ENCODE results near the gene SC5D. TPM values are rescaled to one million over a fixed set of nuclear protein-coding genes. Genes with fewer than 3 reads are reported as not detected.
A peak's percentile ranks its signal among the peaks of the same experiment; 100 is the strongest.

The SC5D gene
- polyA plus RNA-seq, 4 donors = 17.8 to 54.1 (median 26.3) TPM

GRCh38 chr11:121274332-121274991 is 18.1 kb upstream of the SC5D start:
- no peak overlapping the region for H3K4me3 ChIP-seq (ENCODE audit: low read depth in 1 of 3, low read length in 3 of 3)
- WGBS, 3 donors = 81 to 85% (median 84%) methylated on average over 4 of the region's 4 CpGs

GRCh38 chr11:121281698-121282097 is 10.9 kb upstream of the SC5D start:
- no peaks in the 10 kb centered on the region for H3K4me1 ChIP-seq (ENCODE audit: control insufficient read depth in 3 of 3, insufficient read depth in 2 of 3, low read depth in 1 of 3, low read length in 2 of 3)
- H3K4me3 ChIP-seq (ENCODE audit: low read depth in 1 of 3, low read length in 3 of 3) = no peak overlapping the region
- peaks cover 0 to 7% (median 4%) of the 10 kb centered on the region in 3 donors for H3K27me3 ChIP-seq (ENCODE audit: control insufficient read depth in 3 of 3, insufficient read depth in 3 of 3, low read length in 3 of 3)
- no peaks in the 10 kb centered on the region for H3K36me3 ChIP-seq (ENCODE audit: control insufficient read depth in 3 of 3, insufficient read depth in 2 of 3, low read depth in 1 of 3, low read length in 3 of 3)
- peaks cover 0 to 21% of the 10 kb centered on the region in 2 donors for H3K9me3 ChIP-seq (ENCODE audit: control insufficient read depth in 2 of 2, insufficient read depth in 1 of 2, low read depth in 1 of 2, low read length in 1 of 2)
- WGBS, 3 donors = 87 to 94% (median 91%) methylated on average over 5 of the region's 5 CpGs
- DNase-seq (no peak), FAIRE-seq (no peak)
- no peak overlapping the region for H3K27ac ChIP-seq (ENCODE audit: low read depth in 1 of 3, low read length in 2 of 3)

More at GRCh38 chr11:121274332-121274991, 18.1 kb upstream of the SC5D start:
- peaks cover 0 to 5% (median 0%) of the 10 kb centered on the region in 3 donors for H3K27me3 ChIP-seq (ENCODE audit: control insufficient read depth in 3 of 3, insufficient read depth in 3 of 3, low read length in 3 of 3)
- H3K36me3 ChIP-seq (ENCODE audit: control insufficient read depth in 3 of 3, insufficient read depth in 2 of 3, low read depth in 1 of 3, low read length in 3 of 3) = no peaks in the 10 kb centered on the region
- no peaks in the 10 kb centered on the region for H3K4me1 ChIP-seq (ENCODE audit: control insufficient read depth in 3 of 3, insufficient read depth in 2 of 3, low read depth in 1 of 3, low read length in 2 of 3)
- FAIRE-seq (no peak), DNase-seq (no peak)
- H3K9me3 ChIP-seq (ENCODE audit: control insufficient read depth in 2 of 2, insufficient read depth in 1 of 2, low read depth in 1 of 2, low read length in 1 of 2) = no peaks in the 10 kb centered on the region
- H3K27ac ChIP-seq (ENCODE audit: low read depth in 1 of 3, low read length in 2 of 3) = no peak overlapping the region

GRCh38 chr11:121282386-121282785 is 10.2 kb upstream of the SC5D start:
- FAIRE-seq = no peak
- Histone ChIP-seq H3K36me3 (ENCODE audit: control insufficient read depth in 3 of 3, insufficient read depth in 2 of 3, low read depth in 1 of 3, low read length in 3 of 3) (no peaks in the 10 kb centered on the region), H3K9me3 (ENCODE audit: control insufficient read depth in 2 of 2, insufficient read depth in 1 of 2, low read depth in 1 of 2, low read length in 1 of 2) (peaks cover 0 to 21% of the 10 kb centered on the region in 2 donors), H3K4me1 (ENCODE audit: control insufficient read depth in 3 of 3, insufficient read depth in 2 of 3, low read depth in 1 of 3, low read length in 2 of 3) (no peaks in the 10 kb centered on the region), H3K4me3 (ENCODE audit: low read depth in 1 of 3, low read length in 3 of 3) (no peak overlapping the region), H3K27ac (ENCODE audit: low read depth in 1 of 3, low read length in 2 of 3) (no peak overlapping the region), H3K27me3 (ENCODE audit: control insufficient read depth in 3 of 3, insufficient read depth in 3 of 3, low read length in 3 of 3) (peaks cover 0 to 7% (median 4%) of the 10 kb centered on the region in 3 donors)
- DNase-seq = no peak
- 43 to 56% (median 53%) methylated on average over 4 of the region's 4 CpGs for WGBS, 3 donors

GRCh38 chr11:121282886-121283502 is 9.6 kb upstream of the SC5D start:
- FAIRE-seq = no peak
- Histone ChIP-seq H3K36me3 (ENCODE audit: control insufficient read depth in 3 of 3, insufficient read depth in 2 of 3, low read depth in 1 of 3, low read length in 3 of 3) (no peaks in the 10 kb centered on the region), H3K9me3 (ENCODE audit: control insufficient read depth in 2 of 2, insufficient read depth in 1 of 2, low read depth in 1 of 2, low read length in 1 of 2) (peaks cover 0 to 21% of the 10 kb centered on the region in 2 donors), H3K4me1 (ENCODE audit: control insufficient read depth in 3 of 3, insufficient read depth in 2 of 3, low read depth in 1 of 3, low read length in 2 of 3) (no peaks in the 10 kb centered on the region), H3K4me3 (ENCODE audit: low read depth in 1 of 3, low read length in 3 of 3) (no peak overlapping the region), H3K27ac (ENCODE audit: low read depth in 1 of 3, low read length in 2 of 3) (no peak overlapping the region), H3K27me3 (ENCODE audit: control insufficient read depth in 3 of 3, insufficient read depth in 3 of 3, low read length in 3 of 3) (peaks cover 0 to 7% (median 4%) of the 10 kb centered on the region in 3 donors)
- peak in 1 of 2 donors; percentile 10 for DNase-seq
- 79 to 86% (median 83%) methylated on average over 4 of the region's 4 CpGs for WGBS, 3 donors

GRCh38 chr11:121291319-121291718 is 1.3 kb upstream of the SC5D start:
- Histone ChIP-seq H3K27ac (ENCODE audit: low read depth in 1 of 3, low read length in 2 of 3) (no peak overlapping the region), H3K4me1 (ENCODE audit: control insufficient read depth in 3 of 3, insufficient read depth in 2 of 3, low read depth in 1 of 3, low read length in 2 of 3) (no peaks in the 10 kb centered on the region), H3K27me3 (ENCODE audit: control insufficient read depth in 3 of 3, insufficient read depth in 3 of 3, low read length in 3 of 3) (no peaks in the 10 kb centered on the region), H3K9me3 (ENCODE audit: control insufficient read depth in 2 of 2, insufficient read depth in 1 of 2, low read depth in 1 of 2, low read length in 1 of 2) (no peaks in the 10 kb centered on the region), H3K4me3 (ENCODE audit: low read depth in 1 of 3, low read length in 3 of 3) (no peak overlapping the region), H3K36me3 (ENCODE audit: control insufficient read depth in 3 of 3, insufficient read depth in 2 of 3, low read depth in 1 of 3, low read length in 3 of 3) (no peaks in the 10 kb centered on the region)
- DNase-seq = no peak
- no peak for FAIRE-seq
- 59 to 83% (median 78%) methylated on average over 3 of the region's 3 CpGs for WGBS, 3 donors

DNA sequence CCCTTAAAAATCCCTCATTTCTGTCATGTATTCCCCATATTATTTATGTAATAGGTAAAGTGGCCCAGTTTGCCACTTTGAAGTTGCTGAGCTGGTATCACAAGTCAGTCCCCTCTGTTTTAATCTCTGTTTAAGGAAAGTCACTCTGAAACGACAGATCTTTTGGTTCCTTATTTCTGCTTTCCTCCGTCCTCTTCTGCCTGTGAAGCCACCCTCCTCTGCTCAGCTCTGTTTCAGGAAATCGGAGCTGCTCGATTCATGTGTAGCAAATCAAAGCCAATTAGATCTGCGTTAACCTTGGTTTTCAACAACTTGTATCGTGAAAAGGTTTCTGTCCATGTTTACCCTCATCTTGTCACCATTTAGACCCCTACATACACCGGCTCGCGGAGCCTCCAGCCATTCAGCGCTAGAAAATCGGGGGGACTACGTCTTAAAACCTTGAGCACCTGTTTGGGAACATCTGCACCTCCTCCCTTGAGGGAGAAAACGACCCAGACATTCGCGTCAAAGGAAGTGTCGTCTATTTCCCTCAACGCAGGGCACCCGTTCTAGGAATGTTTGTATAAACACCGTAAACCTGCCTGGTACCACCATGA is 576 bp upstream of the SC5D start:
- Histone ChIP-seq H3K9me3 (ENCODE audit: control insufficient read depth in 2 of 2, insufficient read depth in 1 of 2, low read depth in 1 of 2, low read length in 1 of 2) (no peaks in the 10 kb centered on the region), H3K27ac (ENCODE audit: low read depth in 1 of 3, low read length in 2 of 3) (peak overlapping the region; percentile 50 to 97 (median 63)), H3K4me3 (ENCODE audit: low read depth in 1 of 3, low read length in 3 of 3) (peak overlapping the region; percentile 31 to 85 (median 62)), H3K27me3 (ENCODE audit: control insufficient read depth in 3 of 3, insufficient read depth in 3 of 3, low read length in 3 of 3) (no peaks in the 10 kb centered on the region), H3K36me3 (ENCODE audit: control insufficient read depth in 3 of 3, insufficient read depth in 2 of 3, low read depth in 1 of 3, low read length in 3 of 3) (no peaks in the 10 kb centered on the region), H3K4me1 (ENCODE audit: control insufficient read depth in 3 of 3, insufficient read depth in 2 of 3, low read depth in 1 of 3, low read length in 2 of 3) (no peaks in the 10 kb centered on the region)
- DNase-seq (peak in 1 of 2 donors; percentile 37), FAIRE-seq (no peak)
- 0 to 1% (median 0%) methylated on average over 19 of the region's 19 CpGs for WGBS, 3 donors

DNA sequence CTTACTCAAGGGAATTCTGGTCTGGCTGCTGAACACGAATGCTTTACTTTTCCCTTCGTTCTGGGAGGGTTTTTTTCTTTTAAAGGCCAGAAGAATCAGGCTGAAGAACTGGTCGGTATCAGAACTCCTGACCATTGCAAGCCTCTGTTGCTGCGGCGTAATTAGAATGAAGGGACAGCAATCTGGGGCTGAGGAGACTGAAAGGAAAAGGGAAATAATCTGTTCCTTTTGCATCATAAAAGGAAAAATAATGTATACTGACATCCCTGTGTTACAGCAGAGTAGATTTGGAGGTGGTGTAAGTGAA is 670 bp downstream of the SC5D start:
- Histone ChIP-seq H3K9me3 (ENCODE audit: control insufficient read depth in 2 of 2, insufficient read depth in 1 of 2, low read depth in 1 of 2, low read length in 1 of 2) (no peaks in the 10 kb centered on the region), H3K27me3 (ENCODE audit: control insufficient read depth in 3 of 3, insufficient read depth in 3 of 3, low read length in 3 of 3) (no peaks in the 10 kb centered on the region), H3K27ac (ENCODE audit: low read depth in 1 of 3, low read length in 2 of 3) (peak overlapping the region; percentile 79 to 97 (median 83)), H3K4me3 (ENCODE audit: low read depth in 1 of 3, low read length in 3 of 3) (peak overlapping the region; percentile 62 to 92 (median 85)), H3K36me3 (ENCODE audit: control insufficient read depth in 3 of 3, insufficient read depth in 2 of 3, low read depth in 1 of 3, low read length in 3 of 3) (no peaks in the 10 kb centered on the region), H3K4me1 (ENCODE audit: control insufficient read depth in 3 of 3, insufficient read depth in 2 of 3, low read depth in 1 of 3, low read length in 2 of 3) (no peaks in the 10 kb centered on the region)
- FAIRE-seq = no peak
- DNase-seq = no peak
- WGBS, 3 donors = 0 to 1% (median 0%) methylated on average over 5 of the region's 5 CpGs

DNA sequence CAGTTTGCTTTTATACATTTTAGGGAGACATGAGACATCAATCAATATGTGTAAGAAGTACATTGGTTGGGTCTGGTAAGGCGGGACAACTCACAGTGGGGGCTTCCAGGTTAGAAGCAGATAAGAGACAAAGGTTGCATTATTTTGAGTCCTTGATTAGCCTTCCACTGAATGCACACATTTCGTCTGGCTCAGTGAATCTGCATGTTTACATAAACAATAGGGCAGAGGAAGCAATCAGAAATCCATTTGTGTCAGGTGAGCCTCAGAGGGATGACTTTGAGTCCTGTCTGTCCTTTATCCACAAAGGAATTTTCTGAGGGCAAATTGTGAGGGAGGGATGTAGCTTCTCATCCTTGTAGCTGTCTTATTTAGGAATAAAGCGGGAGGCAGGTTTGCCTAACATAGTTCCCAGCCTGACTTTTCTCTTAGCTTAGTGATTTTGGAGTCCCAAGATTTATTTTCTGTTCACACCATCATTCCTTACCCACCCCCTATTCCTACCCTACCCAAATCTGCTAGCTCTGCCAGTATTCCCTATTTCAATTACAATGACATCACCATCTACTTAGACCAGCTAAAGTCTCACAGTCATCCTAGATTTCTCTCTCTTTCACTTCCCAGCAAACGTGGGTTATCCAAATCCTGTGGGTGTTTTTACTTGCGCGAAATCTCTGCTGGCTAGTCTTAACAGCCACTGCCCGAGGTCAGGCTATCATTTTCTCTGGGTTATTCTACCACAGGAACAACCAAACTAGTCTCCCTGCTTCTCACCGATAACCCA is 2.9 kb downstream of the SC5D start:
- no peaks in the 10 kb centered on the region for H3K36me3 ChIP-seq (ENCODE audit: control insufficient read depth in 3 of 3, insufficient read depth in 2 of 3, low read depth in 1 of 3, low read length in 3 of 3)
- 78 to 84% (median 83%) methylated on average over 8 of the region's 8 CpGs for WGBS, 3 donors
- FAIRE-seq (no peak), DNase-seq (no peak)
- no peak overlapping the region for H3K27ac ChIP-seq (ENCODE audit: low read depth in 1 of 3, low read length in 2 of 3)
- H3K27me3 ChIP-seq (ENCODE audit: control insufficient read depth in 3 of 3, insufficient read depth in 3 of 3, low read length in 3 of 3) = no peaks in the 10 kb centered on the region
- H3K9me3 ChIP-seq (ENCODE audit: control insufficient read depth in 2 of 2, insufficient read depth in 1 of 2, low read depth in 1 of 2, low read length in 1 of 2) = no peaks in the 10 kb centered on the region
- no peaks in the 10 kb centered on the region for H3K4me1 ChIP-seq (ENCODE audit: control insufficient read depth in 3 of 3, insufficient read depth in 2 of 3, low read depth in 1 of 3, low read length in 2 of 3)
- no peak overlapping the region for H3K4me3 ChIP-seq (ENCODE audit: low read depth in 1 of 3, low read length in 3 of 3)
